ENCODE results near the gene PRKN. TPM values are rescaled to one million over a fixed set of nuclear protein-coding genes. Genes with fewer than 3 reads are reported as not detected.

PRKN gene
- total and polyA plus RNA-seq, 2 experiments from 2014 or later = 11.7 to 28.1 TPM

DNA sequence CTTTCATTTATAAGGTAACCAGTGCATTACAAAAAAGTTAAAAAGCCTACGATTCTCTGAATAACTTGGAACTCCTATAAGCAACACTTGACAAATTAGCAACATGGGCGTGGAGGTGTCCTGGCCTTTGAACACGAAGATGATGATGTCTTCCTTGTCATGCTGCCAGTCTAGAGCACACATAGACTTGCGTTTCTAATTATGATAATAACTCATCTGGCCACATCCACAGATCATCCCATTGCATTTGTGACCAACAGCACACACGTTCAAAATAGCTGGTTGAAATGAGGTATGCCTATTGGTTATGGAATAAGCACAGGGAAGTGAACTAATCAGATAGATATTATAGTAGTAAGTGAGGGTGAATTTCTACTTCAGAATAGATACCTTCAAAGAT lies 608.9 kb downstream of the PRKN start:
- Histone ChIP-seq H3K27me3 (no peaks in the 10 kb centered on the region), H3K9me3 (ENCODE audit: low read depth) (no peaks in the 10 kb centered on the region), H3K27ac (no peak overlapping the region), H3K4me1 (ENCODE audit: low read depth) (no peaks in the 10 kb centered on the region), H3K36me3 (no peaks in the 10 kb centered on the region), H3K4me3 (no peak overlapping the region)
- TF ChIP-seq, protein P1, sequence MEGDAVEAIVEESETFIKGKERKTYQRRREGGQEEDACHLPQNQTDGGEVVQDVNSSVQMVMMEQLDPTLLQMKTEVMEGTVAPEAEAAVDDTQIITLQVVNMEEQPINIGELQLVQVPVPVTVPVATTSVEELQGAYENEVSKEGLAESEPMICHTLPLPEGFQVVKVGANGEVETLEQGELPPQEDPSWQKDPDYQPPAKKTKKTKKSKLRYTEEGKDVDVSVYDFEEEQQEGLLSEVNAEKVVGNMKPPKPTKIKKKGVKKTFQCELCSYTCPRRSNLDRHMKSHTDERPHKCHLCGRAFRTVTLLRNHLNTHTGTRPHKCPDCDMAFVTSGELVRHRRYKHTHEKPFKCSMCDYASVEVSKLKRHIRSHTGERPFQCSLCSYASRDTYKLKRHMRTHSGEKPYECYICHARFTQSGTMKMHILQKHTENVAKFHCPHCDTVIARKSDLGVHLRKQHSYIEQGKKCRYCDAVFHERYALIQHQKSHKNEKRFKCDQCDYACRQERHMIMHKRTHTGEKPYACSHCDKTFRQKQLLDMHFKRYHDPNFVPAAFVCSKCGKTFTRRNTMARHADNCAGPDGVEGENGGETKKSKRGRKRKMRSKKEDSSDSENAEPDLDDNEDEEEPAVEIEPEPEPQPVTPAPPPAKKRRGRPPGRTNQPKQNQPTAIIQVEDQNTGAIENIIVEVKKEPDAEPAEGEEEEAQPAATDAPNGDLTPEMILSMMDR (IDR thresholded peaks at IDR 0.05; ENCODE audit: low read depth, low read length) = no peak
- DNase-seq (ENCODE audit: low read depth in 1 of 2, low spot score in 1 of 2) = no peak

GRCh38 chr6:162116902-162117525 lies 610.6 kb downstream of the PRKN start:
- no peak overlapping the region for H3K27ac ChIP-seq
- H3K36me3 ChIP-seq = no peaks in the 10 kb centered on the region
- no peaks in the 10 kb centered on the region for H3K27me3 ChIP-seq
- no peak for DNase-seq (ENCODE audit: low read depth in 1 of 2, low spot score in 1 of 2)
- H3K4me1 ChIP-seq (ENCODE audit: low read depth) = no peaks in the 10 kb centered on the region
- TF ChIP-seq, protein P1 (IDR thresholded peaks at IDR 0.05; ENCODE audit: low read depth, low read length) = no peak
- no peak overlapping the region for H3K4me3 ChIP-seq
- H3K9me3 ChIP-seq (ENCODE audit: low read depth) = no peaks in the 10 kb centered on the region

GRCh38 chr6:162109480-162110050 lies 618.0 kb downstream of the PRKN start:
- Histone ChIP-seq H3K4me3 (no peak overlapping the region), H3K27ac (no peak overlapping the region), H3K9me3 (ENCODE audit: low read depth) (no peaks in the 10 kb centered on the region), H3K36me3 (no peaks in the 10 kb centered on the region), H3K4me1 (ENCODE audit: low read depth) (no peaks in the 10 kb centered on the region), H3K27me3 (no peaks in the 10 kb centered on the region)
- DNase-seq (ENCODE audit: low read depth in 1 of 2, low spot score in 1 of 2) = no peak
- TF ChIP-seq, protein P1 (IDR thresholded peaks at IDR 0.05; ENCODE audit: low read depth, low read length) = no peak

DNA sequence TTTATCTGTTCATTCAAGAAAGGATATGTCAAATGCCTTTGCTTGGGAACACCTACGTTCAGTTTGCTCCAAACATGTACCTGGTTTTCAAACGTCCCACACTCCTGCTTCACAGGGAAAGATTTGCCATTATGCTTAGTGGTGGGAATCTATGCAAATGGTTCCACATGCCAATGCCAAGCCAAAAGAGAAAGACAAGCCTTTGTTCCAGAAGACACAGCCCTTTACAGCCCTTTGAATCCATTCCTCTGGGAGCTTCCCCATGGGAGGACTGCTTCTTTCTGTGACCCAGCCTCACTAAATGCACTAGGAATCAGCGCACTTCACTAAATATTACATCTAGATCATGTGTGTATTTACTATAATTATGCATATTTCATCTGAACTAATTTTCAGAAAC lies 619.5 kb downstream of the PRKN start:
- H3K4me3 ChIP-seq = no peak overlapping the region
- TF ChIP-seq, protein P1 (IDR thresholded peaks at IDR 0.05; ENCODE audit: low read depth, low read length) = no peak
- no peak for DNase-seq (ENCODE audit: low read depth in 1 of 2, low spot score in 1 of 2)

GRCh38 chr6:162100096-162100495 lies 627.5 kb downstream of the PRKN start:
- peak in 1 of 2 donors; percentile 45 for DNase-seq (ENCODE audit: low read depth in 1 of 2, low spot score in 1 of 2)
- no peaks in the 10 kb centered on the region for H3K9me3 ChIP-seq (ENCODE audit: low read depth)
- TF ChIP-seq, protein P1 (IDR thresholded peaks at IDR 0.05; ENCODE audit: low read depth, low read length) = no peak

More for the DNA sequence above, 619.5 kb downstream of the PRKN start:
- no peaks in the 10 kb centered on the region for H3K27me3 ChIP-seq
- no peaks in the 10 kb centered on the region for H3K36me3 ChIP-seq
- H3K9me3 ChIP-seq (ENCODE audit: low read depth) = no peaks in the 10 kb centered on the region
- H3K27ac ChIP-seq = no peak overlapping the region
- H3K4me1 ChIP-seq (ENCODE audit: low read depth) = no peaks in the 10 kb centered on the region

More at GRCh38 chr6:162100096-162100495, 627.5 kb downstream of the PRKN start:
- Histone ChIP-seq H3K27ac (no peak overlapping the region), H3K27me3 (no peaks in the 10 kb centered on the region), H3K4me1 (ENCODE audit: low read depth) (peaks cover 9% of the 10 kb centered on the region), H3K4me3 (no peak overlapping the region), H3K36me3 (no peaks in the 10 kb centered on the region)
